RWPE1 (cell line): Measurements from ENCODE around the gene CCL20.

Source experiments
- CTCF ChIA-PET: fragments of 350-600 bp; sonication (Branson Sonifier 250); formaldehyde crosslinking; extraction: SDS; loops from one replicate; lab custom pipeline; 2021; lab: Yijun Ruan, JAX
- POLR2A ChIA-PET: fragments of 400-600 bp; formaldehyde crosslinking; extraction: SDS; loops from one replicate; lab custom pipeline; 2020; ENCODE audit warnings: antibody characterized with exemption; ENCODE audit not compliant: low non-redundant PET; lab: Yijun Ruan, JAX
- DNase-seq: peaks from one replicate; pipeline ENCODE4 v3.0.0; 2012; ENCODE audit warnings: low spot score
- H3K27ac ChIP-seq: fragments of 450-650 bp; 2 replicates; pipeline ENCODE4 v1.5.1; 2017
- CTCF ChIP-seq: fragments of 450-650 bp; conservative IDR thresholded peaks from 2 replicates; pipeline ENCODE4 v1.5.1; 2017; ENCODE audit warnings: low read depth, mild to moderate bottlenecking

CCL20 gene, protein sequence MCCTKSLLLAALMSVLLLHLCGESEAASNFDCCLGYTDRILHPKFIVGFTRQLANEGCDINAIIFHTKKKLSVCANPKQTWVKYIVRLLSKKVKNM

DNA sequence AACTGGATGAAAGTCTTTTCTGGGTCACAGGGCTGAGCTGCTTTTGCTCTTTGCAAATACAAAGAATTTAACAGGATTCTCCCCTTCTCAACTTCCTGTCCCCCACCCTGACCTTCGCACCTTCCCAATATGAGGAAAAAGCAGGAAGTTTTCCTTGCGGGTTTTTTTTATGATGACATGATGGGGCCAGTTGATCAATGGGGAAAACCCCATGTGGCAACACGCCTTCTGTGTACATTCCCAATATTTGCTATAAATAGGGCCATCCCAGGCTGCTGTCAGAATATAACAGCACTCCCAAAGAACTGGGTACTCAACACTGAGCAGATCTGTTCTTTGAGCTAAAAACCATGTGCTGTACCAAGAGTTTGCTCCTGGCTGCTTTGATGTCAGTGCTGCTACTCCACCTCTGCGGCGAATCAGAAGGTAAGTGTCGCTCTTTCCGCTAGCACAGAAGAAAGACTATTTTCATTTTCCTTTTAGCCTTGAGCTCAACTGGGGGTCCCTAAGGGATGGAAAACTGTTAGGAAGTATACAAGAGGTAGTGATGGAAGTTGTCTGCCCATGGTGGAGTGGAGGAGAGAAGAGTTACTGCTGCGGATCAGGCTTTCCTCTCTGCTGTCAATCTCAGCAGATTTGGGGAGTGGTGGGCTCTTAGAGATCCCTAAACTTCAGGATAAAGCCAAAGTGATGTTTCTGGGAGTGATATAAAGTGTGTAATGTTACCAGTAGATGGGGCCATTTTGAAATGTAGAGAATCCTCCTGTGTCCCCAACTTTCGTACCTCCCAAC lies at the start of gene CCL20:
CCL20 (plus strand) TSS at position 281 of the 792 bp plus-strand sequence; CDS start at position 351, 70 bp downstream.
- ChIA-PET CTCF (interaction anchor here (0.5 to 0.6 kb wide), 2 partner anchors 489 to 1011 kb away, joined by 3 read pairs; no protein-coding TSS in a partner anchor), POLR2A (no interaction called here)
- no peak within 1 kb of the TSS for H3K27ac ChIP-seq
- DNase-seq: no peak
- no peak for TF ChIP-seq CTCF

DNA sequence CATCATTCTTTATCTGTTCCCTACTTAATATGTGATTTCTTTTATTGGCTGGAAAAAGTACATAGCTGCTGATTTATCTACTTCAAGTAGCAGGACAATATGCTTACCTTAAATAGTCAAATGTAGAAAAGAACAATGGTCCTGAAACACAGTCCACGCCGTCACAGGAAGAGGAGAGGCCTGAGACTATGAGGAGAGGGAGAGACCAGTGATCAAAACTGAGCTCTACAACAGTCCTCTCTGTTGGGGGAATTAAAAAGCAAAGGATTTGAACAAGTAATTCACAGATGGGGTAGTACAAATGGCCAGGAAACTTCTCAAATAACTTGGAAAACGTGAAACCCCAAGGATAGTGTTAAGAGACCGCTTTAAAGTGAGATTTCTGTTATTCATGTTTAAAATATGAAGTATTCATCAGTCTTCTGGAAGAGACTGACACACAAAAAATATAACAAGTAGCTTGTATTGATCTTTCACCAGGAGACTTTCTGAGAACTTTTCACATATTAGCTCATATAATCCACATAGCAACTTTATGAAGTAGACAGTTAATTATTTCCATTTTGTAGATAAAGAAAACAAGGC lies 47.8 kb upstream of the CCL20 start:
- ChIA-PET POLR2A (no interaction called here), CTCF (interaction anchor here (0.6 to 3.2 kb wide), 10 partner anchors 10 to 635 kb away, joined by 3 to 43 read pairs (median 4); no protein-coding TSS in a partner anchor)
- no peak for TF ChIP-seq CTCF
- DNase-seq: no peak
- no peak overlapping the region for H3K27ac ChIP-seq

DNA sequence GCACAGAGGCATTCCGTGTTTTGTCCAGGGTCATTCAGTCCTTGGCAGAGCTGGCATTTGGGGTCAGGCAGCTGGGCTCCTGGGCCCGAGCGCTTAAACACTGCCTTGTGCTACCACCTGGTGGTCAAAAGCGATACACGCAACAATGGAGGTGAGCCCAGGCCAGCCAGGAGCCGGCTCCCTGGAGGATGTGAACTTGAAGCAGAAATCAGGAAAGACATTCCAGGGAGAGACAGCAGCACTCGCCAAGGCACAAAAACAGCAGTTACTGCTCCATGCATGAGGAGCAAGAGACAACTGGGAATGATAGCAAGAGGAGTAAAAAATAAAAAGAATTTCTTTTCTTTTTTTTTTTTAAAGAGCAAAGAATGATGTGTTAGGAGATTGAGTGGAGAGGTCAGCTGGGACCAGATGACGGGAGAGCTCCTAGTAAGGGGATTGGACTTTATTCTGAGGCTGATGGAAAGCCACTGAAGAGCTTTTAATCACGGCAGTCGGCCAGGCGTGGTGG lies 47.2 kb upstream of the CCL20 start:
- TF ChIP-seq CTCF: peak; percentile 82
- ChIA-PET CTCF (interaction anchor here (0.6 to 3.2 kb wide), 13 partner anchors 11 to 636 kb away, joined by 3 to 43 read pairs (median 4); no protein-coding TSS in a partner anchor), POLR2A (no interaction called here)
- no peak overlapping the region for H3K27ac ChIP-seq
- peak; percentile 72 for DNase-seq

DNA sequence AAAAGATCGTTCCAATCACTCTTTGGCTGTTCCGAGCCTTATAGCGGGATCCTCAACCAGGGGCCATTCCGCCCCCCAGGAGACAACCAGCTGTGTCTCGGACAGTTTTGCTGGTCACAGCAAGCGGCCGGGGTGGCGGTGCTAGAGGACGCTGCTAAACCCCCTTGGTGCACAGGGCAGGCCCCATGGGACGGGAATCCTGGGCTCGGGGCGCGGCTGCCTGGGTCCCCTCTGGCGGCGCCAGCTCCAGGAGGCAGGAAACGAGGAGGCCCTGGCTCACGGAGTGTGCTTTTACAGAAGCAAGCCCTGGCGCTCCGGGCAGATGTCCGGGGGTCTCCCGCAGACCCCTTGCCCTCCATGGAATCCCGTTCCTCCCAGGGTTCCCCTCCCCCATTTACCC lies 45.8 kb upstream of the CCL20 start:
- no peak for DNase-seq
- POLR2A ChIA-PET: no interaction called here
- no peak for TF ChIP-seq CTCF
- CTCF ChIA-PET: no interaction called here
- no peak overlapping the region for H3K27ac ChIP-seq

DNA sequence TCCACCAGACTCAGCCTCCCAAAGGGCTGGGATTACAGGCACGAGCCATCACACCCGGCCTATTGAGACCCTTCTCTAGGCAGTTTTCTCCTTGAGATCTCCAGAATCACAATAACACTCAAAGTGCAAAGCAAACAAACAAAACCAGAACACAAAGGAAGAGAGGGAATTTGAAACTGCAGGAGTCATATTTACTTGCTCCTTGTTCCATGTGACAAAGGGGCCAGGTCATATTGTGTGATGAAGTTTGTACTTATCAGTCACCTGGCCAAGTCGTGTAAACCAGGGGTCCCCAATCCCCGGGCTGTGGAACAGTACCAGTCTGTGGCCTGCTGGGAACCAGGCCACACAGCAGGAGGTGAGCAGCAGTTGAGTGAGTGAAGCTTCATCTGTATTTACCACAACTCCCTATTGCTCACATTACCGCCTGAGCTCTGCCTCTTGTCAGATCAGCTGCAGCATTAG lies 41.4 kb upstream of the CCL20 start:
- DNase-seq: no peak
- POLR2A ChIA-PET: no interaction called here
- CTCF ChIA-PET: no interaction called here
- TF ChIP-seq CTCF: no peak
- H3K27ac ChIP-seq: no peak overlapping the region

GRCh38 chr2:227772932-227773331 lies 40.7 kb upstream of the CCL20 start:
- POLR2A ChIA-PET: no interaction called here

More at GRCh38 chr2:227772932-227773331, 40.7 kb upstream of the CCL20 start:
- CTCF ChIA-PET: no interaction called here
- TF ChIP-seq CTCF: no peak
- no peak overlapping the region for H3K27ac ChIP-seq
- no peak for DNase-seq
